HG02885 (cell line): ENCODE data around the gene SUPT3H.

Experiments used
- ATAC-seq: cut with Tn5 transposase; IDR thresholded peaks from one replicate; pipeline ENCODE4 v1.9.1; 2021; ENCODE audit warnings: mild to moderate bottlenecking; ENCODE audit not compliant: unreplicated experiment, poor library complexity

The SUPT3H gene

DNA sequence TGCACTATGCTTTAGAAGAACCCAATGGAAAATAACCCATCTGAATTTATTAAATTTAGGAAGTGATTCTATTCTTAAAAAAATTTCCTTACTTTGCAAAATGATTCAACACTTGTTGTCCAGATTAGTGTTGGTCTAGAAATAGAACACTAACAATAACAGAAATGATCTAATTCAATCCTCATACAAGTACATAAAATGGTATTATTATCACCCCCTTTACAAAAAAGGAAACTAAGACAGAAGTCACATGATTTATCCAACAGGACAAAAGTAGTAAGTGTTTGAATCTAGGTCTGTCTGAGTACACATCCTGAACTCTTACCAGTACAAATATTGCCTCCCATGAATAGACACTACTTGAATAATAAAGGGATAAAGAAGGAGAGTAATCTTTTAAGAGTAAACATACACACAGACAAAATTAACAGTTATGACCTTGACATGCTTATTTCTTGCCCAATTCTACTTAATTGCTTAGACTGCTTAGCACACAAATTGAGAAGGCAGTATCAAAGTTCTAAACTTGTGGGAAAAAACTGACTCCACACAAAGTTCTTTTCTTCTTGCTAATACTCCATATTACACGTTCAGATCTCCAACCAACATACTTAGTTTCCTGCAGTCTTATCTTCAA lies 245.0 kb downstream of the SUPT3H start:
- no peak for ATAC-seq

DNA sequence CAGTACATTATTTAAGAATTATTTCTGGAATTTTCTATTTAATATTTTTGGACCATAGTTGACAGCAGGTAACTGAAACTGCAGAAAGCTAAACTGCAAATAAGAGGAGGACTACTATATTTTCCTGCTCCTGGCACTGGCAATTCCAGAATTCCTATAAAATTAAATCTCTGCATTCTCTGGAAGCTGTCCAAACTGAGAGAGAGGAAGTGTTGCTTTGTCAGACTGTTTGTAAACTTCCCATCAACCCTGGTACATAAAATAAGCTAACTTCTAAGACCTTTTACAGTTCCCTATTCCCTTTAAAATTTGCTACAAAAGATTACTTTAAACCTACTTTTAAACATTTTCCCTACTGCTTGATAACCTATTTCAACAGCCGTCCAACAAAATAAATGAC lies 245.7 kb downstream of the SUPT3H start:
- no peak for ATAC-seq

DNA sequence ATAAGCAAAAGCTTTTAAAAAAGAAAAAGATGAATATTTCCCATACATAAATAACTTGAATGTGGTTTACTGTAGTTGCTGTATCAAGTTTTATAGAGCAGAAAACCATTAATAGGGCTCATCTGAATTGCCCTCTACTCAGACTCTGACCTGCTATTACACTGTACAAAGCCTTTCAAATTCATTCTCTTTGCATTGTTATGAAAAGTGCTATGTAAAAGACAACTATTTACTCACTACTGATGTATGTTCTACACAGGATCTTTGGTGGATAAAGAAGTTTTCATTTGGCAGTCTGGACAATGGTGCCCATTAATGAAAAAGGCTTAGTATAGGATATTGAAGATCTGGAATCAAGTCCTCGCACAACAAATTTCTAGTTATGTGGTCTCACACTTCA lies 248.7 kb downstream of the SUPT3H start:
- no peak for ATAC-seq

DNA sequence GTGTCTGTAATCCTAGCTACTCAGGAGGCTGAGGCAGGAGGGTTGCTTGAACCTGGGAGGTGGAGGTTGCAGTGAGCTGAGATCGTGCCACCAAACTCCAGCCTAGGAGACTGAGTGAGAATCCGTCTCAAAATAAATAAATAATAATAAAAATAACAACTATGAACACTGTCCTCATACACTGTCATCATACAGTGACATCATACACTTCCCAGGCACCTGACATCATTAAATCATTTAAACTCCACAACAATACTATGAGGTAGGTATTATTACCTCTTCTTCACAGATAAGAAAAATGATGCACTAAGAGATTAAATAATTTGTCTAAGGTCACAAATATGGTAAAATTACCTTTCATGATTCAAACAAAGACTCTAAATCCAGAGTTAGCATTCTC lies 250.5 kb downstream of the SUPT3H start:
- no peak for ATAC-seq

DNA sequence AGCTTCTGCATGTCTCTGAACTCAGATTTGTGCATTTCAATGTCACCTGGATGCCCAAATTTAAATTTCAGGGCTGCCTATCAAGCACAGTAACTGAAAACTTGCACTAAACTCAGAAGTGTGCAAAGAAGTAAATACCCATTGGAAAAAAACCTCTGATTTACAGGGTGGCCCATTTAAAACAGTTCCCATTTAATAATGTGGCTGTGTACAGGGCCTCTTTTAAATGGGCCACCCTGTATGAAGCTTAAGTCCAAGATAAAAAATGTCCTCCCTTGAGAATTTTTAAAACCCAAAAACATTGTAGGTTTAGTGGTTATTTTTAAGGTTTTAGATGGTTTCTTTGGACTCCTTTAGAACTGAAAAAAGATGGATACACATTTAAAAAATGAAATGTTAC lies 251.7 kb downstream of the SUPT3H start:
- ATAC-seq: no peak

DNA sequence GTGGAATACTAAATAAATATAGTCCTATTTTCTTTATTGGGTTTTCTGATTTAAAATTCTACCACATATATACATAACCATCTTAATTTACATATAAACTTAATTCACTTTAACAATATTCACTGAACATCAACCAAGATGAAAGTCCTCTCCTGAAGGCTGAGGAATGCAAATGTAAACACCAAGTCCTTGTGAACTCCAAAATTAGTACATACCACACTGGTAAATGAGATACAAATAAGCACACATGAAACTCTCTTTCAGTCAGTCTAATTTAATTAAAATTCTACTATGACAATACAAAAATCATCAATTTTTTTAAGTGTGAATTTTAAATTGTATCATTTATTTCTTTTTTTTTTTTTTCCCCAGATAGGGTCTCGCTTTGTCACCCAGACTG lies 254.7 kb downstream of the SUPT3H start:
- ATAC-seq: no peak

DNA sequence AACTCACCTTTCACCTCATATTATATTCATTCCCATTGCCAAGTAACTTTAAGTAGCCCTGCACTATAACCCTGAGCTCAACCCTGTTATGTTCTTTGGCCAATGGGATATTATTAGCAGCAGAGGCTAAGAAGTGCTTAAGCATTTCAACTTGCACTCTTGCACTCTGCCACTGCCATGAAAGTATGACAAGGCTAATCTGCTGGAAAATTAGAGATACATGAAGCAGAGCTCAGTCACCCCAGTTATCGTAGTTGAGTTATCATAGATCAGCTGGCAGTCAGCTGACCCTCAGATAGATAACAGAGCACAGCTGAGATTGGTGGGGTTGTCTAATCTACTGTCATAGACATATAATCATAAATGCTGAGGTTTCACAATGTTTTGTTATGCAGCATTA lies 259.0 kb downstream of the SUPT3H start:
- no peak for ATAC-seq

DNA sequence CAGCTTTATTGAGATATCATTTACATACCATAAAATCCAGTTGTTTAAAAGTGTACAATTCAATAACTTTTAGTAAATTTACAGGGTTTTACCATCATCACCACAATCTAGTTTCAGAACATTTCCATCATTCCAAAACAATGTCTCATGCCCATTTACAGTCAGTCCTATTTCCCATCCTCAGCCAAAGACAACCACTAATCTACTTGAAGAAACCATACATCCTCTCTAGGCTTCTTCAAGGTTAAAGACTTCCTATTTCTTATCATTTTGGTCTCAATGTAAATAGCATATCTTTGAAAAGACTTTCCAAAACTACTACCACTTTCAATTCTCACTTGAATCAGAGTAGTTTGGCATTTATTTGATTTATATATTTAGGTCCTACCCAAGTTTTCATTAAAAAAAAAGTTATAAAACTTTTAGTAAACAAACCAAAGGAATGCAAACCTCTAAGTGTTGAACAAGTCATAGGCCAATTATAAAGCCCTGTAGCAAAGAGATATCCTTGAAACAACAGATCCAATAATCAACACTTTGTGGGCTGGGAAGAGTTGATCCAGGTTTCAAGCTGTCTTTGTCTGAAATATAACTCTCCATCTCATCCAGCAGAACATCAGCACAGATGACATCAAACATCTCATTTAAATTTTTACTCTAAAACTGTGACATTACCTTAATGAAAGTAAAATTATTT lies 260.9 kb downstream of the SUPT3H start:
- no peak for ATAC-seq

DNA sequence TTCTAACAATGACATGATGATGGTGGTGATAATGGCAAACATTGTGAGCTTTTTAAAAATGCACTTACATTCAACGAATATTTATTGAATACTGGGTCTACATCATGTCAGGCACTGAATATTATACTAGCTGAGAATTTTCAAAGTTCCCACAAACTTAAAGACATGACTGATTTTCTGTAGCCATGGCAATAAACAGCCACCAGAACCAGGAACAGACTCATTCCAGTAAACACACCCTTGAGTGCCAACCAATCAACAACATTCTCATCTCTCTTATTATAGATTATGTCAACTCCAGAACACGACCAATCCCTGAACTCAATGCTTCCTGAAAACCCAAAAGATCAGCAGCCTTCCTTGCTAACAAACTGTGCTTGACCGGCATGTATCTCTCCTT lies 262.0 kb downstream of the SUPT3H start:
- no peak for ATAC-seq

DNA sequence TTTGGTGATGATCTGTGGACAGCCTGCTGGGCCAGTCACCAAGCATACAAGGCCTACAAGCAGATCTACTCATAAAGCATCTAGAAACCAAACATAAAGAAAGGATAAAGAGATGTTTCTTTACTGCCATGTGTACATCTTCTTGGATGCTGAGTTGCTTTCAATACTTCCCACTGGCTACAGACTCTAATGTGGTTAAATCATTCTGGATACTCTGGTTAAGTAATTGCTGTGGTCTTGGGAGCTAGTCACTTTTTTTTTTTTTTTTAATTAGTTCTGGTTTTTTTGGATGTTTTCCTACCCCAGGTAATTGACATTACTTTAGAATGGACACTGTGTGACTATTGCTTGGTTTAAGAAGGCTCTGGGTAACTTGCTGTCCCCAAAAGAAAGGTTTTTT lies 265.0 kb downstream of the SUPT3H start:
- ATAC-seq: no peak

DNA sequence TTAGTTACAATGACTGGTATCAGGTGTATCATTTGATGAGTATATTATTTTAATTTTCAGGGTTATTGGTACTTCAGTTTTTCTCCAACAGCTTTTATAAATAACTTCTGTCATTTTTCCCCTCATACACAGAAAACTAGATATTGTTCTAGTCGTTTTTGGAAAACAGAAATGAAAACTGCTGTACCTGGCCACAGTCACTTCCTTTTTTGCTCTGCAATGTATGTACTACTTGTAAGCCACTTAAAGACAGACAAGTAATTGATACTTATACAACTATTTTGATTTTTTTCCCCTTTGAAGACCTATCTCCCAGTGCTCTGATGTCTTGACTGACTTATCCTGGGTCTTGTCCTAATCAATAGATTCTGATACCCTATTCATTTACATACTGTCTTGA lies 268.2 kb downstream of the SUPT3H start:
- no peak for ATAC-seq

DNA sequence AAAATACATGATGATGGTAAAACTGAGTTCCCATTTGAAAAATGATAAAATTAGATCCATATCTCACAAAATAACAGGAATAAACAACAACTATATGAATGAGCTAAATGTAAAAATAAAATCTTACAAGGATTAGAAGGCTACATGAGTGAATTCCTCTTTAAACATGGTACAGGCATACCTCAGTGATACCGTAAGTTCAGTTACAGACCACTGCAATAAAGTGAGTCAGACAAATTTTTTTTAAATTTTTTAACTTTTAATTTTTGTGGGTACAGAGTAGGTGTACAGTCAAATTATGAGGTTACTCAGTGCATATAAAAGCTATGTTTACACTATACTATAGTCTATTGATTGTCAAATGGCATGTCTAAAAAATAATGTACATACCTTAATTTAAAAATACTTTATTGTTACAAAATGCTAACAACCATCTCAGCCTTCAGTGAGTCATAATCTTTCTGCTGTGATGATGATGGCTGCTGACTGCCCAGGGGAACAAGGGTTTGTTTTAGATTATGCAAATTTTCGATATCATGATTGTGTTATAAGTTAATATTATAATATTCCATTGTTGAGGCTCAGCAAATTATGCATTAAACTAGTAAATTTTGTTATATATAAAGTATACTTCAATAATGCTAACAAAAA lies 272.4 kb downstream of the SUPT3H start:
- ATAC-seq: no peak

DNA sequence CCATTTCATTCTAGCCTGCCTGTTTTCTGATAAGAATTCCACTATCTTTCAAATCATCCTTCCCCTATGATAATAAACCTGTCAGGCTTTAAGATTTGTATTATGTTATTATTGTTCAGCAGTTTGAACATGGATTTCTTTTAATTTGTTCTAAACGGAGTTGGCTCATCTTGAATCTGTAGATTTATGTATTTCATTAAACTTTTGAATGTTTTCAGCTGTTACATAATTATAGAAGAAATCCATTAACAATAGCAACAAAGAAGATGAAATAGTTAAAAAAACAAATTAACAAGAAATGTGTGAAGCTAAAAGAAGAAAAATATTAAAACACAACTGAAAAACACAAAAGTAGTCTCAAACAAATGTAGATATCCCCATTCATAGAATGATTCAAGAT lies 273.3 kb downstream of the SUPT3H start:
- no peak for ATAC-seq

DNA sequence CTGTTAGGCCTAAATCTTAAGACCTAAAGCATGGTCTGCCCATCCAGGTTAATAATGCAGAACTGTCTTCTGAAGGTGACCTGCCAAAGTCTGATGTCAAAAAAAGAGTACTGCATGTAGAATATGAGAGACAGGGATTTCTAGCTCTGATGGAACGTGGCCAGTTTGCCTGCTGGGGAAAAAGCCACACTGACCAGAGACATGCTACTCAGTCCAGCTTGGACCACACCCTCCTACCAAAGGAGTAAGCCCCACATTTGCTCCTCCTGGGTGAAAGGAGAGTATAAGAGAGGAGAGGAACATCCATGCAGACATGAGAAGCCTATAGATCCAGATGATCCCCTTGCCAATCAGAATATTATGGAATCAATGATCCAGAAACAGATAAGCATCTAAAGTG lies 279.5 kb downstream of the SUPT3H start:
- ATAC-seq: no peak

DNA sequence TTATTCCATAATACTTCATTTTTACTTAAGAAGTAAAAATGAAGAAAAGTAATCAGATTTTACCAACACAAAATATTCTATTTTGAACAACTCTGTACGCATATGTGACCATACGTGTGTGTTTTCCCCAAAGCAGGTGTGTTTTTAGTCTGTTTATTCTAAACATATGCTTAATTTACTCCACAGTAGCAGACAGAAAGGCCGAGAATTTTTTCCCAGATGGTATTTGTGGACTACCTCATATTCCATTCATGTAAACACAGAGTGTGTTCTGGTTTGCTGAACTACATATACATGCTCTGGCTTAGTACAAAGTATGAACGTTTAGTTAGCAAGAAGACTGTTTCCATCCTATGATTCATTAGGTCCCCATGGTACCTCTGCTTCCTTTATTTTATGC lies 282.9 kb downstream of the SUPT3H start:
- no peak for ATAC-seq

DNA sequence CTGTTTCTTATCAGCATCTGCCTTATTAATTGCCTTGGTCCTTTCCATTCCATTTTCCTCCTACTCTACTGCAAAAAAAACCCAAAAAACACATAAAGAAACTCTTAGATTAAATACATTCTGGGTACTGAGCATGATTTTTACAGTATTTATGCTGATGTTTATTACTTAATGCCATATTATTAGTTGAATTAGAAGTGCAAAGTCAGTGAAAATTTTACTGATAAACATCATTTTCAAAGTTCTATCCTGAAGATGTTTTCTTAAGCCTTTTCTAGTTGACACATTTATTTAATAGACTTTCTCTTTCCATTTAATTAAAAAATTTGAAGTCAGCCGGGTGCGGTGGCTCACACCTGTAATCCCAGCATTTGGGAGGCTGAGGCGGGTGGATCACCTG lies 285.6 kb downstream of the SUPT3H start:
- no peak for ATAC-seq

DNA sequence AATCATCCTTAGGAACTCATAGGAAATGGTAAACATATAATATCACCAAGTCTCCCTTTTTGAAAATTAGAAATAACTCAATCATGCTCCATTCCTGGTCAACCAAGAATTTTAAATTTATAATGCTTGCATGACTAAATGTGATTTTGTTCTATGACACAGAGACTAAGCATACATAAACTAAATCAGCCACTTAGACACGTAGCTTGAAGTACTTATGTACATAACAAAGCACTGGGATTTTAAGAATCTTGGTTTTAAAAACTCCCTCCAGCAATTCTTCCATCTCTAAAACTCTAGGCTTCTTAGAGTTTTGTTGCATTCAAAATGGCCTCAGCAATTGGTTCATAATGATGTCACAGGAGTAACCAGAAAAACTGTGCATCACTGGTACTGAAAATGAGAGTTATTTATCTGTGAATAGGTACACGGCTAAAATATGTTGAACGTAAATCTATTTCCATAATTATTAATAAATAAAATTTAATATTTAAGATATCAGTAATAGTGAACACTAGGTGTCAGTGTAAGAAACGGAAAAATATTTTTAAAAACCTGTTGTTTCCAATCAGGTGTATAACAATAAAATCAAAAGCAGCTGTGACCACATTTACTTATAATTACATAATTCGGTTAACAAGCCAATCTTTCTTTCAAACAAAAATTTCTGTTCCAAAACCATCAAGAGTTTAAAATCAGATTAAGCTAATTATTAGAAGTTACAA lies 291.2 kb downstream of the SUPT3H start:
- no peak for ATAC-seq

DNA sequence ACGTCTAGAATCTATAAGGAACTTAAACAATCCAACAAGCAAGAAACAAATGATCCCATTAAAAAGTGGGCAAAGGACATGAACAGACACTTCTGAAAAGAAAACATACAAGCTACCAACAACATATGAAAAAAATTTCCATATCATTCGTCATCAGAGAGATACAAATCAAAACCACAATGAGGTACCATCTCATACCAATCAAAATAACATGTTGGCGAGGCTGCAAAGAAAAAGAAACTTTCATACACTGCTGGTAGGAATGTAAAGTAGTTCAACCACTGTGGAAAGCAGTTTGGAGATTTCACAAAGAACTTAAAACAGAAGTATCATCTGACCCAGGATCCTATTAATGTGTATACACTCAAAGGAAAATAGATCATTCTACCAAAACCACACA lies 293.5 kb downstream of the SUPT3H start:
- ATAC-seq: no peak

DNA sequence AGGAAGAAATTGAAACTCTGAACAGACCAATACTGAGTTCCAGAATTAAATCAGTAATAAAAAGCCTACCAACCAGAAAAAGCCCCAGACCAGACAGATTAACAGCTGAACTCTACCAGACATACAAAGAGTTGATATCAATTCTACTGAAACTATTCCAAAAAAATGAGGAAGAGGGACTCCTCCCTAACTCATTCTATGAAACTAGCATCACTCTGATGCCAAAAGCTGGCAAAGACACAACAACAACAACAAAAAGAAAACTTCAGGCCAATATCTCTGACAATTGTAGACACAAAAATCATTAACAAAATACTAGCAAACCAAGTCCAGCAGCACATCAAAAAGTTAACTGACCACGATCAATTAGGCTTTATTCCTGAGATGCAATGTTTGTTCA lies 295.6 kb downstream of the SUPT3H start:
- ATAC-seq: no peak

DNA sequence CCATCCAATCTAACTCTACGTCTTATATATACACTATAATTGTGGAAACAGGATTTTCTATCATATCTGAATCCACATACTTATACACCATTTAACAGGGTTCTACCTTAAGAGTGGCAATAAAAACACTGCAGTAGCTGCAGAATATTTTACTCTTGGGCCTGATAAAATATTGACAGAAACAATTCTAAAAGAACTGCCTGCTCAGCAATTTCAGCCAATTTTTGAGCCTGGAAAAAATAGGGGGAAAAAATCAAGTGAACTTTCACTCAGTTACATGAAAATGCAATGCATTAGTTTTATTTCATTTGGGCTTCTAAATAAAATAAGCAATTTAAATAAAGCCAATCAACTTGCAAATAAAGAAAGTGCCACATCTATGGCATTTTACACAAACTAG lies 296.1 kb downstream of the SUPT3H start:
- no peak for ATAC-seq

DNA sequence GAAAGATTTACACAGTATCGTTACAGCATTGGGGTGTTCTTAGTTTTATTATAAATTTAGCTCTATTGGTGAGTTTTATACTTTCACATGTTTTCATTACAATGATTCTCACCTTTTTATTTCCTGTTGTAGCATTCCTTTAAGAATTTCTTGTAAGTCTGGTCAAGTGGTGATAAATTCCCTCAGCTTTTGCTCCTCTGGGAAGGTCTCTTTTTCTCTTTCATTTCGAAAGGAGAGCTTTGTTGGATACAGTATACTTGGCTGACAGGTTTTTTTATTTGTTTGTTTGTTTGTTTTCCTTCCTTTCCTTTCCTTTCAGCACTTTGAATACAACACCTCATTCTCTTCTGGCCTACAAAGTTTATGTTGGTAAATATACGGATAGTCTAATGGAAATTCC lies 299.3 kb downstream of the SUPT3H start:
- ATAC-seq: no peak
